K562 treated with DMSO at 1 percent for 4 hours (cell line): ENCODE data around the gene ANKRD45. TPM values are rescaled to one million over a fixed set of nuclear protein-coding genes. Genes with fewer than 3 reads are reported as not detected.

Experiments
- total RNA-seq: library from RNA; unstranded; fragments of 300-600 nt; gene quantifications from 2 replicates; pipeline ENCODE4 v1.2.3, GENCODE V29; 2022; ENCODE audit not compliant: insufficient read depth

ANKRD45 gene, protein sequence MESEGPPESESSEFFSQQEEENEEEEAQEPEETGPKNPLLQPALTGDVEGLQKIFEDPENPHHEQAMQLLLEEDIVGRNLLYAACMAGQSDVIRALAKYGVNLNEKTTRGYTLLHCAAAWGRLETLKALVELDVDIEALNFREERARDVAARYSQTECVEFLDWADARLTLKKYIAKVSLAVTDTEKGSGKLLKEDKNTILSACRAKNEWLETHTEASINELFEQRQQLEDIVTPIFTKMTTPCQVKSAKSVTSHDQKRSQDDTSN
- not detected in 2 replicates for total RNA-seq

GRCh38 chr1:173669491-173669941, at the start of gene ANKRD45:
TSS of gene ANKRD45 (minus strand) at chr1:173669851. CDS start at chr1:173659418, 10,433 bp downstream.

GRCh38 chr1:173714759-173715537, 45.3 kb upstream of the ANKRD45 start, which contains the start of gene KLHL20:
TSS of gene KLHL20 (plus strand) at chr1:173714981. CDS start at chr1:173716044, 1,063 bp downstream.

GRCh38 chr1:173635116-173635515, 34.5 kb downstream of the ANKRD45 start, which contains the start of gene TEX50:
TSS of gene TEX50 (plus strand) at chr1:173635338. CDS start at chr1:173635522, 184 bp downstream.

GRCh38 chr1:173603056-173603591, 66.5 kb downstream of the ANKRD45 start, which contains the start of gene SLC9C2:
TSS of gene SLC9C2 (minus strand) at chr1:173603072. CDS start at chr1:173601776, 1,296 bp downstream.

Other genes with a start within 250 kb of the ANKRD45 start
- gene PRDX6, start 192.5 kb downstream of the ANKRD45 start, total RNA-seq: 255 and 272 TPM in 2 replicates
- gene SLC9C2, start 66.8 kb downstream of the ANKRD45 start, total RNA-seq: 1.9 TPM in 1 of 2 replicates, not detected in the other
- gene TEX50, start 34.5 kb downstream of the ANKRD45 start, total RNA-seq: not detected in 2 replicates
- gene KLHL20, start 45.1 kb upstream of the ANKRD45 start, total RNA-seq: 18.1 and 28.4 TPM in 2 replicates
- 19.3 and 24.4 TPM in 2 replicates for gene DARS2, start 154.8 kb upstream of the ANKRD45 start, total RNA-seq
- 17.0 and 20.6 TPM in 2 replicates for gene CENPL, start 155.0 kb upstream of the ANKRD45 start, total RNA-seq
- 2,304 and 2,436 TPM in 2 replicates for gene GAS5, start 198.1 kb upstream of the ANKRD45 start, total RNA-seq
- gene ZBTB37, start 198.5 kb upstream of the ANKRD45 start, total RNA-seq: 1.9 and 2.5 TPM in 2 replicates
- 4.9 and 10.3 TPM in 2 replicates for gene SERPINC1, start 247.5 kb upstream of the ANKRD45 start, total RNA-seq